Hepatocyte (in vitro differentiated cells): Measurements from ENCODE around the gene TMEM51.

Experiments used
- EZH2phosphoT487 ChIP-seq: fragments of 200-600 bp; sonication (generic); IDR thresholded peaks from one replicate; pipeline ENCODE4 v1.6.1; 2018; ENCODE audit warnings: antibody characterized with exemption, mild to moderate bottlenecking, low read depth, moderate library complexity; ENCODE audit not compliant: unreplicated experiment, severe bottlenecking
- TF ChIP-seq, protein P1 (sequence below): fragments of 200-600 bp; sonication (generic); IDR thresholded peaks from 2 replicates; pipeline ENCODE4 v1.5.1; 2016; ENCODE audit warnings: antibody characterized with exemption, mild to moderate bottlenecking; ENCODE audit not compliant: poor library complexity

GRCh38 chr1:15113146-15113545 lies 40.4 kb upstream of the TMEM51 start:
- TF ChIP-seq EZH2phosphoT487: no peak
- TF ChIP-seq, protein P1, sequence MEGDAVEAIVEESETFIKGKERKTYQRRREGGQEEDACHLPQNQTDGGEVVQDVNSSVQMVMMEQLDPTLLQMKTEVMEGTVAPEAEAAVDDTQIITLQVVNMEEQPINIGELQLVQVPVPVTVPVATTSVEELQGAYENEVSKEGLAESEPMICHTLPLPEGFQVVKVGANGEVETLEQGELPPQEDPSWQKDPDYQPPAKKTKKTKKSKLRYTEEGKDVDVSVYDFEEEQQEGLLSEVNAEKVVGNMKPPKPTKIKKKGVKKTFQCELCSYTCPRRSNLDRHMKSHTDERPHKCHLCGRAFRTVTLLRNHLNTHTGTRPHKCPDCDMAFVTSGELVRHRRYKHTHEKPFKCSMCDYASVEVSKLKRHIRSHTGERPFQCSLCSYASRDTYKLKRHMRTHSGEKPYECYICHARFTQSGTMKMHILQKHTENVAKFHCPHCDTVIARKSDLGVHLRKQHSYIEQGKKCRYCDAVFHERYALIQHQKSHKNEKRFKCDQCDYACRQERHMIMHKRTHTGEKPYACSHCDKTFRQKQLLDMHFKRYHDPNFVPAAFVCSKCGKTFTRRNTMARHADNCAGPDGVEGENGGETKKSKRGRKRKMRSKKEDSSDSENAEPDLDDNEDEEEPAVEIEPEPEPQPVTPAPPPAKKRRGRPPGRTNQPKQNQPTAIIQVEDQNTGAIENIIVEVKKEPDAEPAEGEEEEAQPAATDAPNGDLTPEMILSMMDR: no peak
